Osteoblast (primary cell): ENCODE results near the gene CDYL. TPM values are rescaled to one million over a fixed set of nuclear protein-coding genes. Genes with fewer than 3 reads are reported as not detected.
A peak's percentile ranks its signal among the peaks of the same experiment; 100 is the strongest.

Source experiments
- DNase-seq: peaks from one replicate; pipeline ENCODE4 v3.0.0; 2011; ENCODE audit warnings: low spot score, mixed read lengths; ENCODE audit not compliant: insufficient read length; ENCODE audit errors: missing footprints
- H2AFZ ChIP-seq: 2 replicates; pipeline ENCODE4 v1.6.0; 2011; ENCODE audit warnings: mild to moderate bottlenecking, low read length
- H3K27ac ChIP-seq: 2 replicates; pipeline ENCODE4 v1.5.1; 2011; ENCODE audit warnings: mild to moderate bottlenecking, low read depth, low read length, moderate library complexity
- H3K27me3 ChIP-seq: 2 replicates; pipeline ENCODE4 v1.6.0; 2012; ENCODE audit warnings: mild to moderate bottlenecking, control low read depth, inconsistent platforms, low read length, moderate library complexity; ENCODE audit not compliant: insufficient read depth
- H3K36me3 ChIP-seq: 2 replicates; pipeline ENCODE4 v1.5.1; 2011; ENCODE audit warnings: mild to moderate bottlenecking, low read length, control low read depth, moderate library complexity; ENCODE audit not compliant: insufficient read depth
- H3K4me1 ChIP-seq: 2 replicates; pipeline ENCODE4 v1.5.1; 2011; ENCODE audit warnings: mild to moderate bottlenecking, low read length, control low read depth, moderate library complexity; ENCODE audit not compliant: insufficient read depth
- H3K4me2 ChIP-seq: 2 replicates; pipeline ENCODE4 v1.6.0; 2011; ENCODE audit warnings: mild to moderate bottlenecking, low read length; ENCODE audit not compliant: insufficient read depth
- H3K4me3 ChIP-seq: fragments of 200-600 bp; sonication (generic); 3 replicates; pipeline ENCODE4 v1.5.1; 2012; ENCODE audit warnings: mild to moderate bottlenecking, low read length, inconsistent platforms; ENCODE audit not compliant: insufficient read depth
- H3K79me2 ChIP-seq: 2 replicates; pipeline ENCODE4 v1.6.0; 2012; ENCODE audit warnings: mild to moderate bottlenecking, low read length, control low read depth, inconsistent platforms; ENCODE audit not compliant: insufficient read depth
- H3K9me3 ChIP-seq: 2 replicates; pipeline ENCODE4 v1.5.1; 2011; ENCODE audit warnings: low read depth, low read length, control low read depth
- H4K20me1 ChIP-seq: 2 replicates; pipeline ENCODE4 v1.6.0; 2012; ENCODE audit warnings: mild to moderate bottlenecking, low read length, control low read depth; ENCODE audit not compliant: insufficient read depth
- total RNA-seq: library from RNA; depleted of rRNA; stranded (reverse); fragments of >200 nt; gene quantifications from 2 replicates; pipeline ENCODE4 v1.2.3, GENCODE V29; 2012
- TF ChIP-seq, protein P1 (sequence below): IDR thresholded peaks from 2 replicates; pipeline ENCODE4 v1.5.1; 2011; ENCODE audit warnings: mild to moderate bottlenecking, low read depth, low read length, moderate library complexity; ENCODE audit errors: extremely low read depth

CDYL gene
- total RNA-seq, 1 donor: 106 TPM

DNA sequence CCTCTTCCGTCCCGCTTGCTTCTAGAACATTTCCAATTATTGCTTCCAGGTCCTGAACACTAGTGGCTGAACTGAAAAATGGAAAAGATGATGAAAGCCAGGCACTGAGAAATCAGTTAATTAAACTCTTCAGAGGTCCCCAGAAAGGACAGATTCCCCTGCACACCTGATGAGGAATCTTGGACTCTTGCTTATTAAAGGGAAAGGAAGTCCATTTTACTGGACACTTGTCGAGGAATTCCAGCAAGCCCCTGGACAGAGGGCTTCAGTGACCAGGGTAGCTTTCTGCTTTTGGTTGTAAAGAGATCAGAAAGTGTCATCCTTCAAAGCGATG lies 47.8 kb upstream of the CDYL start:
- TF ChIP-seq, protein P1, sequence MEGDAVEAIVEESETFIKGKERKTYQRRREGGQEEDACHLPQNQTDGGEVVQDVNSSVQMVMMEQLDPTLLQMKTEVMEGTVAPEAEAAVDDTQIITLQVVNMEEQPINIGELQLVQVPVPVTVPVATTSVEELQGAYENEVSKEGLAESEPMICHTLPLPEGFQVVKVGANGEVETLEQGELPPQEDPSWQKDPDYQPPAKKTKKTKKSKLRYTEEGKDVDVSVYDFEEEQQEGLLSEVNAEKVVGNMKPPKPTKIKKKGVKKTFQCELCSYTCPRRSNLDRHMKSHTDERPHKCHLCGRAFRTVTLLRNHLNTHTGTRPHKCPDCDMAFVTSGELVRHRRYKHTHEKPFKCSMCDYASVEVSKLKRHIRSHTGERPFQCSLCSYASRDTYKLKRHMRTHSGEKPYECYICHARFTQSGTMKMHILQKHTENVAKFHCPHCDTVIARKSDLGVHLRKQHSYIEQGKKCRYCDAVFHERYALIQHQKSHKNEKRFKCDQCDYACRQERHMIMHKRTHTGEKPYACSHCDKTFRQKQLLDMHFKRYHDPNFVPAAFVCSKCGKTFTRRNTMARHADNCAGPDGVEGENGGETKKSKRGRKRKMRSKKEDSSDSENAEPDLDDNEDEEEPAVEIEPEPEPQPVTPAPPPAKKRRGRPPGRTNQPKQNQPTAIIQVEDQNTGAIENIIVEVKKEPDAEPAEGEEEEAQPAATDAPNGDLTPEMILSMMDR: no peak
- Histone ChIP-seq H3K4me1 (peaks cover 7% of the 10 kb centered on the region), H3K27ac (no peak overlapping the region), H3K9me3 (no peaks in the 10 kb centered on the region), H3K4me3 (no peak overlapping the region), H3K4me2 (no peak overlapping the region), H3K27me3 (peaks cover 3% of the 10 kb centered on the region), H3K79me2 (no peaks in the 10 kb centered on the region), H2AFZ (no peak overlapping the region), H4K20me1 (no peaks in the 10 kb centered on the region), H3K36me3 (no peaks in the 10 kb centered on the region)
- no peak for DNase-seq

DNA sequence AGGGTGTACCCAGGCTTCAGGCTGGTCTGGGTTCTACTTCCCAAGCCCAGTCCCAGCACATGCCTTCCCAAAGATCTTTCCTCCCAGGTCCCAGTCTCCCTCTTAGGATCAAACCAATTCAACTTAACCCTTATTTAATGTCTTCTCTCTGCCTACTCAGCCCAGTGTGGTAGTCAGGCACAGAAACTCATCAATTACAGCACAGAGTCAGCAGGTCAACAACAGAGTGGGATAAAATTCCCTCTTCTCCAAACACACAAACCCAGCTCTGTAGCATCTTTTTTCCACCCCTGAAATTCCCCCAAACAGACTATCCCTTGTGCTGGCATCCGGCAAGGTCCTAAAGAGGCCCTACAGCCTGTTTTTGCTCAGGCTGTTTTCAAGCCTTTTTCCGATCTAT lies 47.3 kb upstream of the CDYL start:
- Histone ChIP-seq H3K9me3 (no peaks in the 10 kb centered on the region), H4K20me1 (no peaks in the 10 kb centered on the region), H3K4me2 (no peak overlapping the region), H2AFZ (no peak overlapping the region), H3K36me3 (no peaks in the 10 kb centered on the region), H3K27me3 (peaks cover 3% of the 10 kb centered on the region), H3K79me2 (no peaks in the 10 kb centered on the region), H3K4me3 (no peak overlapping the region), H3K27ac (no peak overlapping the region), H3K4me1 (peaks cover 11% of the 10 kb centered on the region)
- TF ChIP-seq, protein P1: no peak
- DNase-seq: no peak

DNA sequence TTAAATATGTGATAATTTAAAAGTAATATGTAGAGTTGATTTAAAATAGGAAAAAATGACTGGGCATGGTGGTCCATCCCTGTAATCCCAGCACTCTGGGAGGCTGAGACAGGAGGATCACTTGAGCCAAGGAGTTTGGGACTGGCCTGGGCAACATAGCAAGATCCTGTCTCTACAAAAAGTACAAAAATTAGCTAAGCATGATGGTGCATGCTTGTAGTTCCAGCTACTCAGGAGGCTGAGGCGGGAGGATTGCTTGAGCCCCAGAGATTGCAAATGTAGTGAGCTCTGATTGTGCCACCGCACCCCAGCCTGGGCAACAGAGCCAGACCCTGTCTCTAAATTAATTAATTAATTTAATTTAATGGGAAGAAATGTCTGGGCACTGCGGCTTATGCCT lies 44.2 kb upstream of the CDYL start:
- Histone ChIP-seq H3K4me2 (no peak overlapping the region), H2AFZ (no peak overlapping the region), H4K20me1 (no peaks in the 10 kb centered on the region), H3K36me3 (no peaks in the 10 kb centered on the region), H3K4me3 (no peak overlapping the region), H3K79me2 (no peaks in the 10 kb centered on the region), H3K27ac (no peak overlapping the region), H3K9me3 (no peaks in the 10 kb centered on the region), H3K4me1 (peaks cover 14% of the 10 kb centered on the region), H3K27me3 (peaks cover 3% of the 10 kb centered on the region)
- TF ChIP-seq, protein P1: no peak
- DNase-seq: no peak

DNA sequence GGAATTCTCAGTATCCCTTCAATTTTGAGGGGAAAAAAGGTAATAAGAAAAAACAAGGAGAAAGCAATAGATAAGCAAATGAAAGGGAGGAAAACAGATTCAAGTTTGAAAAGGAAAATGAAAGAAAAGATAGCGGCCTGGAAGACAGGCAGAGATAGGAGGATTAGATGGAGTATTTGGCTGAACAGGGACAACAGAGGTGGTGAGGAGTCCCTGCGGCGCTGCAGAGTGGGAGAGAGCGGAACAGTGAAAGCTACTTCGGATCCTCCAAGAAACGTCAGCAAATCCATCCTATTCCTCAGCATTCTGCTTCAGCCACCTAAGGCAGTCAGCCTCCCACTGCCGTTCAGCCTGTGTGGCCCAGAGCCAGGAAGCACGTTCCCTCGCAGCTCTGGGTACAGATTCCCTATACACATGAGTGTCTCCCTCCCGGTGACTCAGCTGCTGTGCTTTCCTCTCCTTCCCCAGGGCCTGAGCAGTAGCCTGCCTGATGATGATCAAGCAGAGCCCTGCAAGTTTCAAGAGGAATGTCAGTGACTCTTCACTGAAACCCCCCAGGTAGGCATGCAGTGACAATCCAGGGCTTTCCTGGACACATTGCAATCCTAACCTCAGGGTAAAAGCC lies 43.4 kb upstream of the CDYL start:
- no peaks in the 10 kb centered on the region for H4K20me1 ChIP-seq
- peaks cover 14% of the 10 kb centered on the region for H3K4me1 ChIP-seq
- DNase-seq: peak; percentile 94
- no peaks in the 10 kb centered on the region for H3K9me3 ChIP-seq
- H3K4me3 ChIP-seq: peak overlapping the region; percentile 32
- no peaks in the 10 kb centered on the region for H3K36me3 ChIP-seq
- peak overlapping the region; percentile 1 for H2AFZ ChIP-seq
- TF ChIP-seq, protein P1: no peak
- no peaks in the 10 kb centered on the region for H3K79me2 ChIP-seq
- peak overlapping the region; percentile 36 for H3K27ac ChIP-seq
- H3K27me3 ChIP-seq: peaks cover 3% of the 10 kb centered on the region
- peak overlapping the region; percentile 73 for H3K4me2 ChIP-seq
